SK-N-DZ (cell line): ENCODE data around the gene TXNRD3. TPM values are rescaled to one million over a fixed set of nuclear protein-coding genes. Genes with fewer than 3 reads are reported as not detected.

Source experiments
- DNase-seq: peaks from one replicate; pipeline ENCODE4 v3.0.0-alpha.2; 2015; ENCODE audit warnings: low spot score
- polyA plus RNA-seq, 2 experiments: library from polyadenylated mRNA; depleted of rRNA; stranded (reverse); fragments of >200 nt; gene quantifications; 2 replicates each; pipeline ENCODE4 v1.2.3, GENCODE V29; 2014

TXNRD3 gene
- 4.2 and 4.6 TPM in 2 replicates for polyA plus RNA-seq (2014; cell fraction: cytosol; rRNA removed)
- polyA plus RNA-seq (2014; cell fraction: nucleus; rRNA removed): 4.3 and 5.7 TPM in 2 replicates

- peak; percentile 56 for DNase-seq
Measured at GRCh38 chr3:126654571-126655383, at the start of gene TXNRD3. Gene TXNRD3 (minus strand): TSS chr3:126655124.

DNA sequence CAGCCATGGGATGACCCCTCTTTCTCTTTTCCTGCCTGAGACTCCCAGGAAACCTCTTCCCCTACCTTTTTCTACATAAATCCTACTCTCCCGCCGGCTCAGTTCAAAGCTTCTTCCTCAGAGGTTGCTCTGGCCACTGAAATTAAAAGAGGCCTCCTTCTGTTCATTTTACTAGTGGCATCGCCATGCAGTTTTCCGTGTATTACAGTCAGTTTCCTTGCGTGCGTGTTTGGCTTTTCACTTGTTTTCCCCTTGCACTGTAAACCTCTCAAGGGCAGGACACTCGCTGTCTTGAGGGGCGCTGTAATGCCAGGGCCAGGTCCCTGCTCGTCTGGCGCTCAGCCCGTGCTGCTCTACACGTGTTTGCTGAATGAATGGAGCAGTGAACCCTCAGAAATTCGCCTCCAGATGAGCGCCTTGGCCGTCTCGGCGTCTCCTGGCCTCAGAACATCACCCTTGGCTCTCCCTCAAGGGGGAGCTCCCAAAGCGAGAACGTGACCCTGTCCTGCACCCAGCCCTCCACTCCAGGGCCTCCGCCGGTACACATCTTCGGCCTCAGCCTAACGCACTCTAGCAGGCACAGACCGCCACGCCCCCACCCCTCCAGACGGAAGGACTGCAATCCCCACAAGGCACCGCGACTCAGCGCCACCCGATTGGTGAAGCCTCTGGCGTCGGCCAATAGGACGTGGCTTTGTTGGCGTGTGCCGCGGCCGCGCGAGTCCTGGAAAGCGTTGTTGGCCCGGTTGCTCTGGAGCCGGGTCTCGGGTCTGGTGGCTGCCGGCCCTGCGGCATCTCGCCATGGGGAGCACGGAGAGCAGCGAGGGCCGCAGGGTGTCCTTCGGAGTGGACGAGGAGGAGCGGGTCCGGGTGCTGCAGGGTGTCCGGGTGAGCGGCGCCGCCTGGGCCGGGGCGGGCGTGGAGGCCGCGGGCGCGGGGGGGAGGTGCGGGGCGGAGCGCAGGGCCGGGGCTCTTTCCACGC lies 48.9 kb upstream of the TXNRD3 start, which contains the start of gene CHCHD6:
CHCHD6 (plus strand) TSS at position 729 of the 982 bp plus-strand sequence; CDS start at position 802, 73 bp downstream.
- peak; percentile 96 for DNase-seq

DNA sequence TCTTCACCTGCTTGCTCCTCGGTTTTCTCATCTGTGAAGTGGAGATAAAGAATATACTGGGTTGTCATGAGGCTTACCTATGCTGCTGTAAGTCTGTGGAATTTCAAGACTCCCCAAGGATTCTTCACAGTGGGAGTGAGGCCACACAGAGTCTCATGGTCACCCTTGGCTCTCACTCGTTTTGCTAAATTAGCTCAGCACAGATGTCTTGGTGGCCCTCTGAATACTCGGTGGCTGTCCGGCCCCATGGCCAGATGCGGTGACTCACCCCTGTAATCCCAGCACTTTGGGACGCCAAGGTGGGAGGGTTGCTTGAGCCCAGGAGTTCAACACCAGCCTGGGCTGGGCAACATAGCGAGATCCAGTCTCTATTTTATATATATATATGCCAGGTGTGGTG lies 44.1 kb upstream of the TXNRD3 start:
- DNase-seq: no peak

- DNase-seq: no peak
Measured at GRCh38 chr3:126696701-126697267, 41.9 kb upstream of the TXNRD3 start.

DNA sequence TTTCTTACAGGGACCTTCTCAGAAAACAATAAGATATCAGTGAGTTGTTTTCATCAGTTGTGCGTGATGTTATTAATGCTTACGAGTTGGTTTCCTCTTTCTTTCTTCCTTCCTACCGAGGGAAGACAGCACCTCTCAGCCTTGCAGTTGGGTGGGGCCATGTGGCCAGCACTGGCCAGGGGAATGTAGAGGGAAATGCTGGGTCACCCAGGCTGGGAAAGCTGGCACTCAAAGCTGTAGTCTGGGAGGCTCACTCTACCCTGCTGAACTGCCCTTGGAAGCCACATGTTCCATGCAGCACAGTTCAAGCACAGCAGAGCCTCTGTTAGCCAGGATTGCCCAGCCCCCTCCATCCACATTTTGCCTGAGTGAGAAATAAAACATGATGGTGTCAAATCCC lies 39.0 kb upstream of the TXNRD3 start:
- DNase-seq: no peak

DNA sequence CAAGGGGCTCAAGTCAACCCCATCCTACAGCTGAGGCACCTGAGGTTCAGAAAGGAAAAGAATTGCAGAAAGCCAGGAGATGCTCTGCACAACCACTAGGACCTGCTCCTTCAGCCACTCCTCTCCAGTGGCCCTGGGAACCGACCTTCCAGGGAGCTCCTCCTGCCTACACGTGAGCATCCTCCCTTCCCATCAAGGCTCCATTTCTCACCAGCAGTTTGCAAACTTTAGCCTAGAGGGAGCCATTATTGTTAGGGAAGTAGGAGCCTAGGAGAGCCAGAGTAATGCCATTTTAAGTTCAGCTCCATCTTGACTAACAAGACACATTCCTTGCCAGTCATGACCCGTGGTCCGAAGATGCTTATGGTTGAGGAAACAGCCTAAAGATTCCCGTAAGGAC lies 37.9 kb upstream of the TXNRD3 start:
- DNase-seq: no peak

DNA sequence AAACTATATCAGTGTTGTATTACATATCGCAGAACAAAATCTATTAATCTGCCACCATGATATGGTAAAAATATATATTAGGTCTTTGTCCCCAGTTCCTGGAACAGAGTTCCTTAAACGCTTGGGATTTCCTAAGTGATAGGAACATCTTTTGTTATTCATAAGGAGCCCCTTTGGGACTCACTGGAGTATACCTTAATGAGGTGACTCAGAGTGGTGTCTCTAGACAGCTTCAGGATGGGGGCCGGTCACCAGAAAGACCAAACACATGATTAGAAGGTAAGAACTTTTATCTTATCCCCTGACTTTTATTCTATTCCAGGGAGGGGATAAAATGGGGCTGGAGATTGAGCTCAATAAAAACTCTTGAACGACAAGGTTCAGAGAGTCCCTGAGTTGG lies 36.8 kb upstream of the TXNRD3 start:
- no peak for DNase-seq

DNA sequence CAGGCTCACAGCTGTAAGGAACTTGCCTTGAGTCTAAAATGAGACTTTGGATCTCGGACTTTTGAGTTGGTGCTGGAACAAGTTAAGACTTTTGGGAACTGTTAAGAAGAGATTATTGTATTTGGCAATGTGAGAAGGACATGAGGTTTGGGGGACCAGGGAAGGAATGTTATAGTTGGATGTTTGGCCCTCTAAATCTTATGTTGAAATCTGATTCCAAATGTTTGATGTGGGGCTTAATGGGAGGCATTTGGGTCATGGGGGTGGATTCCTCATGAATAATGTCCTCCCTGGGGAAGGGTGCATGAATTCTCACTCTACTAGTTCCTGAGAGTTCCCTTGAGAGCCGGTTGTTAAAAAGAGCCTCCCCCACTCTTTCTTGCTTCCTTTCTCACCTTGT lies 30.6 kb upstream of the TXNRD3 start:
- DNase-seq: no peak

- no peak for DNase-seq
Measured at GRCh38 chr3:126685021-126685420, 30.1 kb upstream of the TXNRD3 start.

DNA sequence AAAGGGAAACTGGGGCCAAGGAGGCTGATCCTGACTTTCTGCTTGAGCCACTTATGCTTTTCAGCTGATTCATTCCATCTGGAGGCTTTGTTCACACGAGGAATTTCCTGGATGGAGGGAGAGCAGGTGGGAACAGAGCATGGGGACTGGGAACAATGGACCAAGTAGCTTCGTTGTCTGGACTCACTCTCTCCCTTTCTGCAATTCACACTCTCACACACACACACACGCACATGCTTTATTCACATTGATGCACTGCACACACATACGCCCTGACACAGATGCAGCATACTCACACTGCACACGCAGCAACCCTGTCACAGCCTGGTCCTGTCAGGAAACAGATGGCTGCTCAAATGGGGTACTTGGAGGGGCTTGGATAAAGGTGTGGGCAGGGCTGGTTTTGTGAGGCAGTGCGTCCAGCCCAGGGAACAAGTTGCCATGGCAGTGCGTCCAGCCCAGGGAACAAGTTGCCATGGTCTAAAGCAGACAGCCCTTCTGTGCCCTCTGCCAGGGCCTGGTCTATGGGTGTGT lies 29.4 kb upstream of the TXNRD3 start:
- DNase-seq: peak; percentile 38

DNA sequence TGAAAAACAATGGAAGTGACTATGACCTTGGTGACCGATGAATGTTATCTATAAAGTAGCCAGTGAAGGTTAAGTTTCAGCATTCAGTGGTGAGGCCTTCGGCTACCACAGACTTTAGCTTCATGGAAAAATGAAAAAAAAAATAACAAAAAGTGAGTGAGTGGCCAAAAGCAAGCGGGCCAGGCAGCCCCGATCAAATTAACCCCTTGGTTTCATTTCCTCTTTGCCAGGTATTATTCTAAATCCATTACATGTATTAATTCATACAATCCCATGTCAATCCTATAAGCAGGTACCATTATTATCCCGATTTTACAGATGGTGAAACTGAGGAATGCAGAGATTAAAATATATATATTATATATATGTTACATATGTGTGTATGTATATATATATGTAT lies 28.1 kb upstream of the TXNRD3 start:
- DNase-seq: no peak

DNA sequence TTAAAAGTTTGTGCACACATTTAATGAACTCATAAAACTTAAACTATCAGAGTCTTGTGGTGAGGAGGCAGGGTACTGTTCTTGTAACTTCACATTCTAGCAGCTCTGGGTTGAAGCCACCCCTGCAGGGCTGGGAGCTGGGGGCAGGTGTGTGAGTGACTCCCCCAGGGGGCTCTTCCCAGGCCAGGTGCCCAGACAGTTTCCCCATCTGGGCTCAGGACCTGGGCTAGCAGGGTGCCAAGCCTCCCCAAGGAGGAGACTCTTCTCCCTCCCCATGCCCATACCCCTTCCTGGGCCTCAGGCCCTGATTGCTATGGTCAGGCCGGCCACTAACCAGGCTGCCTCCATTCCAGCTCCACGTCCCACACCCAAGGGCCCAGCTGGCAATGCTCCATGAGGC lies 27.1 kb upstream of the TXNRD3 start:
- DNase-seq: no peak

DNA sequence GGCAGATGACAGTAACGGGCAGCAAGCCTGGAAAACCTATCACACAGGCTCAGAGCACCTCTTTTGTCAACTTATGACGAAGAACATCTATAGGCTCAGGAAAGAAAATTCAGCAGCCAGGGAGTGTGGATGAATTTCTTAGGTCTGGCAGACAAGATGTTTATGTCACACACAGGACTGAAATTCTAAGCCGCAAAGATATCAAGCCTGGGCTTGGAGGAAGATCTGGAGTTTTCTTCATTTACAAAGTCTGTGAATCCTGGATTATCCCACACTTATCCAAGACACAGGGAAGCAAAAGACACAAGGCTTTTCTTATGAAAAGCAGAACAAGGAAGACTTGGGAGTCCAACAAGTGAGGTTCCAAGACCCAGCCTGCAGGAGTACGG lies 25.7 kb upstream of the TXNRD3 start:
- DNase-seq: no peak

GRCh38 chr3:126679831-126680666 lies 25.1 kb upstream of the TXNRD3 start:
- DNase-seq: peak; percentile 79

DNA sequence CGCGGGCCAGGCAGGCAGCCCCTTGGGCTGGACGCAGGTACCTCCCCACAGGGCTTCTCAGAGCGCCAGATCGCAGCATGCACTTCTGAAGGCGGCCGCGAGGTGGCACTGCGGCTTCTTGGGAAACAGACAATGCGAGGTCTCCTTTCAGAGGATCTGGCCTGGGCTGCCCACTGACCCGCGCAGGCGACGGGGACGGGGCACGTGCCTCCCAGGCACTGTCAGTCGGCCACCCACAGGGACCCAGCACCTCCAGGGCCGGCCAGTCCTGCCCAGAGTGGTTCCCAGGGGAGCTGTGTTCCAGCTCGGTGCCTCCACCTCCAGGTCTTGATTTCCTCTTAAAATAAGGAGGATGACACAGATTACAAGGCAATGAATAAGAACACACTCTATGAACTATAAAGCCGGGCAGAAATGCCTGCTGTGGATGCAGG lies 24.4 kb upstream of the TXNRD3 start:
- DNase-seq: peak; percentile 90

DNA sequence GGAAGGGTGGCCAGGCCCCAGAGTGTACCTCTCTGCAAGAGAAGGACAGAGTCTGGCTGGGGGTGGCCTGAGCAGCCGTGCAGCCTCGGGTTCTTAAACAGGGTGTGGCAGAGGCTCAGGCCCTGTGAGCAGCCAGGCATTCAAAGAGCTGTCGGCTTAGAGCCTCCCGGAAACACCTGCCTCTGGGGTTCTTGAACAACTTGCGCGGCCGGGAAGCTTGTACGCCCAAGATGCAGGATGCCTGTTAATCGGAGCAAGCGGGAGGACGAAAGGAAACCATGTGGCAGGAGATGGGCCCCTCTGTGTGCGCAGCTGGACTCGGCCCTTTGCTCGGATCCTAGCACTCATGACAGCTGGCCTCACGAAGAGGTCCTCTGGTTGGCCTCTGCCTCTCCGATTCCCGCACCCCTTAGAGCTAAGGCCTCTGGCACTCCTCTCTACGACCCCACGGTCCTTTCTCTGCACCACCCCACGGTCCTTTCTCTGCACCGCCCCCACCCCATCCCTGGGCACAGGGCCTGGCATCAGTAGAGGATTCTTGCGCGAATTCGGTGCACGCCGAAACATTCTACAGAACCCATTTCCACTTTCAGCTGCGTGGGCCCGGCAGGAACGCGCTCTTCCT lies 23.9 kb upstream of the TXNRD3 start:
- peak; percentile 49 for DNase-seq

DNA sequence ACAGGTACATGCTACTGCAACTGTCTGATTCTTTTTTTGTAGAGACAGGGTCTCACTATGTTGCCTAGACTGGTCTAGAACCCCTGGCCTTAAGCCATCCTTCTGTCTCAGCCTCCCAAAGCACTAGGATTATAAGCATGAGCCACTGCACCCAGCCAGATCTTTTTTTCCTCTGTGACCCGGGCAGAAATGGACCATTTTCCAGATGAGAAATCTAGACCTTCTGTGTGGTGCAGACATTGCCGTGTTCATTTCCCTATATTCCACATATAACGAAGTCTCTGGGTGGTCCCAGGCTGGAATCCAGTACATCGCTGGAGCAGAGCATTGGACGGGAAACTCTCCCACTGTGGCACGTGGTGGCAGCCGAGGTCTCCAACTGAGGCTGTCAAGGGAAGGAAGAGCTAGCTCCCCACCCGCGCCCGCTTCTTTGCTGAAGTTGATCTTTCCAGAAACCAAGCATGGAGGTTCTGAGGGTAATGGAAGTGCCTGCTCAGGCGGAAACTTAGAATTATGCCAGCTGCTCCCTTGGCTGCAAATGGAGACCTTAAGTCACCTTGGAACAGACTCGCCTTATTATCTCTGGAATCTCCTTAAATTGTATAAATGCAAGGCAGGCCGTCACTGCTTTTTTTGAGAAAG lies 23.1 kb upstream of the TXNRD3 start:
- DNase-seq: no peak

DNA sequence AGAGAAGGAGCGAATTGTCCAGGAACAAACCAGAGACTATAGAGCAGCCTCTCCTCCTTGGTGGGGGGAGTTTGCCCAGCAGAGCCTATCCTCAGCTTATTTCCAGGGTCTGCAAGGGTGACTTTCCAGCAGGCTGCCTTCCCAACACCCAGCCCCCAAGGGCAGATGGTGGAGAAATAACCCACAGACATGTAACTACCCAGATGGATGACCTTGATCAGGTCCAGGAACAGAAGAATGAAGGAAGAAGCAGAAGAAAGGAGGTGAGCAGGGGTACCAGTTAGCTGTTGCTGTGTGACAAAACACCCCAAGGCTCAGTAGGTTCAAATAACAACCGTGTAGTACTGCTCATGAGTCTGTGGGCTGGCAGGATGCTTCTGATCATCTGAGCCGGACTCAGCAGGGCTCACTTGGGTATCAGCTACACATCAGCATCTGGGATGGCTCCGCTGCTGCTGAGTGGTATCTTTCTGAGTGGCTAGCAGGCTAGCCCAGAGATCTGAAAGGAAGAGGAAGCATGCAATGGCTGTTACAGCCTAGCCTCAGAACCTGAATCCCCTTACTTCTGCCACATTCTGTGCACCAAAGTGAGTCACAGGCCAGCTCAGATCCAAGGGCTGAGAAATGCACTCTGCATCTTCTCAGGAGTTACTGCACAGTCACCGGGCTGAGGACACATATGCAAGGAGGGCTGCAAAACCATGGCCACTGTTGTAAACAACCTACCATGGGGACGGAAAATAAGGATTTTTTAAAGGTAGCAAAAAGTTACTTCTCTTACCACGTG lies 22.2 kb upstream of the TXNRD3 start:
- no peak for DNase-seq

- DNase-seq: no peak
Measured at GRCh38 chr3:126672741-126673140, 17.8 kb upstream of the TXNRD3 start.
